ENCODE results near the gene GJC2. TPM values are rescaled to one million over a fixed set of nuclear protein-coding genes. Genes with fewer than 3 reads are reported as not detected.

The GJC2 gene
- total RNA-seq, 1 experiment from 2014 or later, result 1.5 TPM

- ChIA-PET POLR2A (interaction anchor here (0.9 kb wide), 1 partner anchor 45 kb away, joined by 3 read pairs; no protein-coding TSS in a partner anchor), CTCF (no interaction called here)
- peaks cover 11% of the 10 kb centered on the region for H3K36me3 Mint-ChIP-seq (ENCODE audit: insufficient read depth, unreplicated experiment)
- no peaks in the 10 kb centered on the region for H3K4me1 Mint-ChIP-seq (ENCODE audit: low read depth, unreplicated experiment)
- peaks cover 3% of the 10 kb centered on the region; the same call in 1 of the 2 replicates for H3K4me1 ChIP-seq
- H3K4me3 ChIP-seq (ENCODE audit: low read depth, low read length), result no peak overlapping the region
- no peak overlapping the region for H3K4me3 Mint-ChIP-seq (ENCODE audit: unreplicated experiment)
- H3K9me3 ChIP-seq, result no peaks in the 10 kb centered on the region
- H3K27ac Mint-ChIP-seq (ENCODE audit: unreplicated experiment), result no peak overlapping the region
- DNase-seq, result no peak
- no peak for TF ChIP-seq CTCF (IDR thresholded peaks at IDR 0.05; ENCODE audit: insufficient read depth in 1 of 2, low read depth in 1 of 2, low read length in 1 of 2, severe bottlenecking in 1 of 2, unreplicated experiment in 1 of 2)
- no peaks in the 10 kb centered on the region for H3K27me3 ChIP-seq (replicated peaks; ENCODE audit: control insufficient read depth, insufficient read depth, low read length)
- no peaks in the 10 kb centered on the region for H3K9me3 Mint-ChIP-seq (ENCODE audit: unreplicated experiment)
- H3K27me3 Mint-ChIP-seq (ENCODE audit: insufficient read depth, unreplicated experiment), result no peaks in the 10 kb centered on the region
- no TSS peak for BruUV-seq (replicated peaks)
- H3K36me3 ChIP-seq (ENCODE audit: control insufficient read depth, insufficient read depth, low read length), result no peaks in the 10 kb centered on the region
- intact Hi-C loops (cut with micrococcal nuclease; ENCODE audit: unreplicated experiment), result no loop called here
Observed at GRCh38 chr1:228154670-228155571, 5.2 kb downstream of the GJC2 start.

GRCh38 chr1:228155596-228156514 lies 6.1 kb downstream of the GJC2 start:
- H3K9me3 ChIP-seq, result no peaks in the 10 kb centered on the region
- no peaks in the 10 kb centered on the region for H3K27me3 Mint-ChIP-seq (ENCODE audit: insufficient read depth, unreplicated experiment)
- no TSS peak for BruUV-seq (replicated peaks)
- intact Hi-C loops (cut with micrococcal nuclease; ENCODE audit: unreplicated experiment), result no loop called here
- H3K36me3 Mint-ChIP-seq (ENCODE audit: insufficient read depth, unreplicated experiment), result peaks cover 11% of the 10 kb centered on the region
- no peaks in the 10 kb centered on the region for H3K4me1 ChIP-seq
- no peak overlapping the region for H3K27ac Mint-ChIP-seq (ENCODE audit: unreplicated experiment)
- H3K4me3 Mint-ChIP-seq (ENCODE audit: unreplicated experiment), result no peak overlapping the region
- no peak for TF ChIP-seq CTCF (IDR thresholded peaks at IDR 0.05; ENCODE audit: insufficient read depth in 1 of 2, low read depth in 1 of 2, low read length in 1 of 2, severe bottlenecking in 1 of 2, unreplicated experiment in 1 of 2)
- no peaks in the 10 kb centered on the region for H3K9me3 Mint-ChIP-seq (ENCODE audit: unreplicated experiment)
- H3K36me3 ChIP-seq (ENCODE audit: control insufficient read depth, insufficient read depth, low read length), result no peaks in the 10 kb centered on the region
- H3K27me3 ChIP-seq (replicated peaks; ENCODE audit: control insufficient read depth, insufficient read depth, low read length), result no peaks in the 10 kb centered on the region
- DNase-seq, result no peak
- H3K4me1 Mint-ChIP-seq (ENCODE audit: low read depth, unreplicated experiment), result no peaks in the 10 kb centered on the region
- ChIA-PET CTCF (interaction anchor here (0.7 kb wide), 1 partner anchor 10 kb away, joined by 4 read pairs; the partner anchor contains the start of gene IBA57), POLR2A (no interaction called here)
- no peak overlapping the region for H3K4me3 ChIP-seq (ENCODE audit: low read depth, low read length)

GRCh38 chr1:228156515-228156881 lies 6.8 kb downstream of the GJC2 start:
- no peak for DNase-seq
- no peaks in the 10 kb centered on the region for H3K4me1 Mint-ChIP-seq (ENCODE audit: low read depth, unreplicated experiment)
- peaks cover 11% of the 10 kb centered on the region for H3K36me3 Mint-ChIP-seq (ENCODE audit: insufficient read depth, unreplicated experiment)
- BruUV-seq (replicated peaks), result no TSS peak
- Histone ChIP-seq H3K4me3 (ENCODE audit: low read depth, low read length) (no peak overlapping the region), H3K9me3 (no peaks in the 10 kb centered on the region), H3K36me3 (ENCODE audit: control insufficient read depth, insufficient read depth, low read length) (no peaks in the 10 kb centered on the region), H3K27me3 (replicated peaks; ENCODE audit: control insufficient read depth, insufficient read depth, low read length) (no peaks in the 10 kb centered on the region), H3K4me1 (no peaks in the 10 kb centered on the region)
- no peaks in the 10 kb centered on the region for H3K27me3 Mint-ChIP-seq (ENCODE audit: insufficient read depth, unreplicated experiment)
- ChIA-PET CTCF (interaction anchor here (0.7 kb wide), 1 partner anchor 9 kb away, joined by 4 read pairs; the partner anchor contains the start of gene IBA57), POLR2A (no interaction called here)
- no peak overlapping the region for H3K4me3 Mint-ChIP-seq (ENCODE audit: unreplicated experiment)
- H3K9me3 Mint-ChIP-seq (ENCODE audit: unreplicated experiment), result no peaks in the 10 kb centered on the region
- intact Hi-C loops (cut with micrococcal nuclease; ENCODE audit: unreplicated experiment), result no loop called here
- no peak overlapping the region for H3K27ac Mint-ChIP-seq (ENCODE audit: unreplicated experiment)
- no peak for TF ChIP-seq CTCF (IDR thresholded peaks at IDR 0.05; ENCODE audit: insufficient read depth in 1 of 2, low read depth in 1 of 2, low read length in 1 of 2, severe bottlenecking in 1 of 2, unreplicated experiment in 1 of 2)

Measured in Caco-2 (cell line).